NB4 (cell line): ENCODE data around the gene CEMP1.

Experiments
- CTCF ChIP-seq: IDR thresholded peaks from one replicate; pipeline ENCODE4 v1.5.1; 2012; ENCODE audit warnings: low read depth, low read length
- MAX ChIP-seq: IDR thresholded peaks from 2 replicates; pipeline ENCODE4 v1.6.1; 2011; ENCODE audit warnings: low read depth, low read length

DNA sequence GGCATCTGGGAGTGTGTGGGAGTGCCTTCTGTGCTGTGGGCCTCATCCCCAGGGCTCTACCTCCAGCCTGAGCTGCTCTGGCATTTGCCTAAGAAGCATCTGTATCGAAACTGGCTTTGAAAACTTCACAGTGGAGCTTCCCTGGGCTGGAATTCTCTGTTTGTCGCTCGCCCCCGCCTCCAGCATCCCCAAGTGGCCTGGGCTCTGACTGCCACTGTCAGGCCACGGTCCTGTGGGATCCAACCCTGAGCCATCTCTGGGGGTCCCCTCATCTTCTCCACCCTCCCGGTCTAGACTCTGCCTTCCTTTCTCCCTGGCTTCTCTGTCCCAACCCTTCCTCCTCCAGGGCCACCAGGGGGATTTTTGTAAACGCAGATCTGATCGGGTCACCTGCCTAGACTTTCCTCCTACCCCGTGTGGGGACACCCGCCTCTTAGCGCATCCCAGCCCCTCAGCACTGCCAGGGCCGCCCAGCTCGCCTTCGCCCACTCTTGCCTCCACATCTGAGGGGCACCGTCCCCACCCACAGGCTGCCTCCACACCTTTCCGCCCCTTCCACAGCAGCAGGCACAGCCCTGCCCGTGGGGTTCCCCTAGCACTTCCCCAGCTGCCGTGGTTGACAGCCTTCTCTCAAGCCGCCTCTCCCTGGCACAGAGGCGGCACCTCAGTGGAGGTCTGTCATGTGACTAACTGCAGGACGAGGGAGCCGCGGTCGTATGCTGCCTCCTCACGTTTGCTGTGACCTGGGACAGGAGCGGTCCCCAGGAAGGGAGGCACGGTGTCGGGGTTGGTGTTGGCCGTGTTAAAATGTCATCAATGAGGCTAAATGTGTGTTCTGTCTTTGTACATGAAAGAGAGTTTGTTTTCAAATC is 44.3 kb downstream of the CEMP1 start:
- TF ChIP-seq MAX (peak; percentile 40; the same call in 1 of the 2 replicates), CTCF (no peak)
